Spleen (tissue), 3 donors: ENCODE data around the gene CORIN.

ENCODE experiments used
- POLR2A ChIP-seq, 3 donors: fragments of 450-650 bp; IDR thresholded peaks; one replicate each; pipeline ENCODE4 v1.5.1; 2017; ENCODE audit warnings: antibody characterized with exemption in 3 of 3, mild to moderate bottlenecking in 1 of 3
- POLR2AphosphoS5 ChIP-seq, 3 donors: sonication (generic); formaldehyde crosslinking; IDR thresholded peaks; one replicate each; pipeline ENCODE4 v1.5.1; 2017; ENCODE audit warnings: antibody characterized with exemption in 3 of 3

DNA sequence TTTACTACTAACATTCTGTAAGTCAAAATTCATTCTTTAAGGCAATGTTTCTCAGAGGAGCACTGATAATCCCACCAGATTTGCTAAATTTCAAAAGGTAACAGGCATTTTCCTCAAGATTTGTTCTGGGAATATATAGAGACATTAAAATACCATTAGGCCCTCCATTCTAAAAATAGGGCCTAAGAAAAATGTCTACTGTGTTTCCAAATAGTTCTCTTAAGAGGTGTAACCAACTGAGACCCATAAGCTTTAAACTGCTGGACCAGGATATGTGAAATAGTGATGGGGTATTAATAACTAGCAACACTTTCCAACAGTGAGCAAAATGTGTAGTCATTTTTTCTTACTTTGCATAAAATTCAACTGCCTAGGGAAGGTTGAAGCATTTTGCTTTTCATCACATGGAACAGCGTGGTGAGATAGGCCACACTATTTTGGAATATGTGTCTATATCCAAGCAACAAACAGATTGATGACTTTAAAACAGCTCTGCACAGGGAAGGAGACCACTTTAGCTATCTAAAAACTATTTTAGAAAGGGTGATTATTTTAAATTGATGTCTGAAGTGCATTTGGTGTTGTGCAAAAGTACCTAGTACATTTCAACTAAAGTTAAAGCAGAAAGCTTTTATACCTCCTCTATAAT, 89.9 kb downstream of the CORIN start:
- TF ChIP-seq POLR2A (IDR thresholded peaks at IDR 0.05) (no peak), POLR2AphosphoS5 (IDR thresholded peaks at IDR 0.05) (no peak)
